Neuronal stem cell (in vitro differentiated cells): Measurements from ENCODE around the gene ATP5PD.

Source experiments
- DNase-seq: peaks from one replicate; pipeline ENCODE4 v3.0.0-alpha.2; 2013; ENCODE audit warnings: low spot score
- H2AFZ ChIP-seq: one replicate; pipeline ENCODE4 v1.6.1; 2013; ENCODE audit warnings: mild to moderate bottlenecking, low read length, inconsistent platforms
- H2AK5ac ChIP-seq: 2 replicates; pipeline ENCODE4 v1.6.1; 2013; ENCODE audit warnings: low read depth, mild to moderate bottlenecking, inconsistent platforms, low read length, moderate library complexity, mixed read lengths
- H2BK120ac ChIP-seq: 2 replicates; pipeline ENCODE4 v1.6.1; 2013; ENCODE audit warnings: low read depth, mild to moderate bottlenecking, inconsistent platforms, low read length, moderate library complexity, mixed read lengths
- H2BK12ac ChIP-seq: one replicate; pipeline ENCODE4 v1.6.1; 2013; ENCODE audit warnings: low read length, inconsistent platforms
- H2BK15ac ChIP-seq: 2 replicates; pipeline ENCODE4 v1.6.1; 2013; ENCODE audit warnings: mild to moderate bottlenecking, low read length, inconsistent platforms, mixed read lengths
- H2BK5ac ChIP-seq: one replicate; pipeline ENCODE4 v1.6.1; 2013; ENCODE audit warnings: inconsistent platforms, mild to moderate bottlenecking, low read length, moderate library complexity
- H3K14ac ChIP-seq: one replicate; pipeline ENCODE4 v1.6.1; 2013; ENCODE audit warnings: low read length, inconsistent platforms
- H3K18ac ChIP-seq: 2 replicates; pipeline ENCODE4 v1.6.1; 2013; ENCODE audit warnings: low read length, inconsistent platforms
- H3K23ac ChIP-seq: 2 replicates; pipeline ENCODE4 v1.6.1; 2013; ENCODE audit warnings: low read depth, mild to moderate bottlenecking, mixed read lengths, low read length, inconsistent platforms; ENCODE audit not compliant: poor library complexity
- H3K27ac ChIP-seq: replicated peaks from 3 replicates; pipeline ENCODE4 v1.5.1; 2013; ENCODE audit warnings: low read length, inconsistent platforms
- H3K27me3 ChIP-seq, 3 experiments: 2 replicates each; pipeline ENCODE4 v1.6.1; 2013; ENCODE audit warnings: low read length in 3 of 3, mild to moderate bottlenecking in 2 of 3, inconsistent platforms in 1 of 3, low read depth in 1 of 3, mixed read lengths in 1 of 3, moderate library complexity in 1 of 3; ENCODE audit not compliant: control insufficient read depth in 3 of 3, insufficient read depth in 3 of 3
- H3K36me3 ChIP-seq, 2 donors: replicated peaks in 1 of 2; 2 replicates each; pipeline ENCODE4 v1.6.1; 2013; ENCODE audit warnings: low read length in 2 of 2; ENCODE audit not compliant: control insufficient read depth in 2 of 2, insufficient read depth in 2 of 2
- H3K4ac ChIP-seq: 2 replicates; pipeline ENCODE4 v1.6.1; 2013; ENCODE audit warnings: inconsistent platforms, mild to moderate bottlenecking, low read length, moderate library complexity
- H3K4me1 ChIP-seq, 2 donors: 1 replicate in 1 of 2; 2 replicates in 1 of 2; pipeline ENCODE4 v1.6.1; 2013; ENCODE audit warnings: low read length in 2 of 2, low read depth in 1 of 2; ENCODE audit not compliant: control insufficient read depth in 2 of 2, insufficient read depth in 1 of 2
- H3K4me2 ChIP-seq: one replicate; pipeline ENCODE4 v1.6.1; 2013; ENCODE audit warnings: mild to moderate bottlenecking, low read length, inconsistent platforms; ENCODE audit not compliant: insufficient read depth, poor library complexity, severe bottlenecking
- H3K4me3 ChIP-seq, 2 donors: 2 replicates each; pipeline ENCODE4 v1.5.1; 2013; ENCODE audit warnings: low read length in 2 of 2, mild to moderate bottlenecking in 2 of 2, inconsistent platforms in 1 of 2, moderate library complexity in 1 of 2
- H3K79me1 ChIP-seq: one replicate; pipeline ENCODE4 v1.6.1; 2013; ENCODE audit warnings: low read depth, mild to moderate bottlenecking, inconsistent platforms, low read length, moderate library complexity
- H3K9ac ChIP-seq: one replicate; pipeline ENCODE4 v1.6.1; 2013; ENCODE audit warnings: mild to moderate bottlenecking, low read depth, low read length, inconsistent platforms; ENCODE audit not compliant: poor library complexity
- H3K9me3 ChIP-seq, 2 donors: replicated peaks in 1 of 2; 2 replicates each; pipeline versions ENCODE3 to v1.6.1; 2013; ENCODE audit warnings: low read length in 2 of 2, mild to moderate bottlenecking in 2 of 2, inconsistent platforms in 1 of 2, low read depth in 1 of 2, mixed read lengths in 1 of 2, moderate library complexity in 1 of 2; ENCODE audit not compliant: control insufficient read depth in 2 of 2, insufficient read depth in 1 of 2
- H4K8ac ChIP-seq: one replicate; pipeline ENCODE4 v1.6.1; 2013; ENCODE audit warnings: low read depth, mild to moderate bottlenecking, inconsistent platforms, low read length, moderate library complexity
- H4K91ac ChIP-seq: one replicate; pipeline ENCODE4 v1.6.1; 2013; ENCODE audit warnings: low read length, low read depth, mild to moderate bottlenecking, inconsistent platforms; ENCODE audit not compliant: poor library complexity
- WGBS, 2 donors: extraction: QIAGEN DNeasy Blood & Tissue Kit; methylation state at CpG; one replicate each; pipeline ENCODE4 v1.1.7; 2013; ENCODE audit warnings: missing lambda C conversion rate in 2 of 2, mixed read lengths in 1 of 2; ENCODE audit not compliant: insufficient read length in 2 of 2, insufficient replicate concordance in 1 of 2; ENCODE audit errors: extremely low coverage in 2 of 2; 5-methylcytosine and 5-hydroxymethylcytosine counted together

ATP5PD gene

DNA sequence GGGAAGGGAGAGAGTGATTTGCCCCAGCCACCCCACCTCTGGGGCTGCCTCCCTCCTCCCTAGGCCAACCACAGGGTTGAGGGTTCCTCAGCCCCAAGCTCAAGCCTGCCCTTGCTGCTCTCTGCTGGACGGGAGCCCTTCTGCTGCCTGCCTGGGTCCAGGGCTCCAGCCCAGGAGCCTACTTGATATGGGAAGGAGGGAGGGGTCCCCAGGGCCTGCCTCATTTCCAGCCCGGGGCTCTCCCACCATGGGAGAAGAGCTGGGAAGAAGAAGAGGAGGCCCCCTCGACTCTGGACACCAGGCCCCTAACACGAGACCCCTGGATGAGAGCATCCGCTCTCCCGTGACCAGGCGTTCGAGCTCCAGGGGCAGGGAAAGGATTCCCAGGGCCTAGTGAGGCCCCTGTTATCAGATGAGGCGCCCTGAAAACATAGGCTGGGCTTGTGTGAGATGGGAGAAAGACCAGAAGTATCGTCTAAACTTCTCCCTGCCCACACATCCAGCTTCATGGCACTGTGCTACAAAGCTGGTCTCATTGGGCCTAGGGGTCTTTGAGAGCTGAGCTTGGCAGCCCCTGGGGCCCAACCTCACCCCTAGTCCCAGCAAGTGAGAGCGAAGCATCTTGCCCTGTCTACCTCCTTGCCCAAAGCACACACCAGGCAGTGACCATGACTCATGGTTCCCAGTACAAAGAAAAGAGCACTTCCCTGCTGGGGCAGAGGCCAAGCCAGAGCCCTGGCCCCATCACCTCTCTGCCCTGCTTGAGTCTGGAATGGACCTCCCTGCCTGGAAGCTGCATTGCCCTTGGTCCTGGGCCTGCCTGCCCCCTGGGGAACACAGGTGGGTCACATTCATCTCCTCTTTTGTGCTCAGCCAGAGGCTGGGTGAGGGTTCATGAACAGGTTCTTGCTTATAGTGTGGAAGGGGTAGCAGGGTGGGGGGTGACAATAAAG lies 42.0 kb upstream of the ATP5PD start:
- no CpG with 5 or more reads among the region's 11 CpGs for WGBS, 2 donors
- Histone ChIP-seq H3K4me3 (peak overlapping the region in 1 of 2 donors; percentile 86), H3K9me3 (no peaks in the 10 kb centered on the region)

DNA sequence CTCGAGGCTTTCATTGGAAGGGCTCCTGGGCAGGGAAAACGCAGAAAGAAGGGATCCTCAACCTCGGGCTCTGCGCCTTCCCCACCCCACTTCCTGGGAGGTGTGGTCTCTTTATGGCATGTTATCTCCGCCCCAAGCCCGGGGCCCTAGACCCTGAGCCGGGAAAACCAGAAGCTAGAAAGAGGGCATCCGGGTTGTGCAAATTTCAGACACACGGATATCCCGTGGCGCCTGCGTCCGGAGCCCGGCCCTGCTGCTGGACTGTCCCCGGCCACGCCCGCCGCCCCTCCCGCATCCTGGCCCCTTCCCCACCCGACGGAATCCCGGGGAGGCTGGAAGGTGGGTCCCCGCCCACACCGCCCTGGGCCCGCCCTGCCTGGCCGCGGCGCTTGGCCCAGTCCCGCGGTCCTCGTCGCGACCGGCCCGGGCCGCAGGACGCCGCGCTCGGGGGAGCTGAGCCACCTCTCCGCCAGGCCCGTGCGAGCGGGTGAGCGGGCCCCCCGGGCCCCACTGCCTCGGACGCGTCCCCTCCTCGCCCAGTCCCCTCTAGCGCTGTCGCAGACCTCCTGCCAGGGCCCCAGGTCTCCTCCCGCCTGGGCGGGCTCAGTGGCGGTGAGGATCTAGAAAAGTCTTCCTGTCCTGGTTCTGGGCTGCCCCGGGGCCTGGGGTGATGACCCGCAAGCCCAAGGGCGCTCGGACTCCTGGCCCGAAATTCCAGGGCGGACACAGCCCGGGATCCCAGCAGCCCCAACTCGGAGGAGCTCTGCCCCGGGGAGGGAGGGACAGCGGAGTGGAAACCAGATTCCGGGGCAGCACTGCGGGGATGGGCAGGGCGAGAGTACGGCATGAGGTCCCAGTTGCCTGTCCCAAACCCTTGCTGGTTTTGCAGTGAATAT lies 41.0 kb upstream of the ATP5PD start, which contains the start of gene SLC16A5:
SLC16A5 (plus strand) TSS at position 397 of the 896 bp plus-strand sequence. CDS start 5,683 bp downstream, outside the sequence.
- H3K9ac ChIP-seq = peak within 1 kb of the TSS; percentile 85
- no peaks in the 10 kb centered on the region for H3K79me1 ChIP-seq
- H2BK120ac ChIP-seq = peak within 1 kb of the TSS; percentile 81
- H3K14ac ChIP-seq = peak within 1 kb of the TSS; percentile 78
- H3K23ac ChIP-seq = peak within 1 kb of the TSS; percentile 96
- H3K4ac ChIP-seq = peak within 1 kb of the TSS; percentile 87
- no peak within 1 kb of the TSS for H4K91ac ChIP-seq
- DNase-seq = peak; percentile 65
- peak within 1 kb of the TSS; percentile 87 for H3K4me2 ChIP-seq
- H2AFZ ChIP-seq = peak within 1 kb of the TSS; percentile 81
- WGBS, 2 donors = no CpG with 5 or more reads among the region's 69 CpGs
- peak within 1 kb of the TSS; percentile 80 for H2BK12ac ChIP-seq
- H3K27ac ChIP-seq = peak within 1 kb of the TSS; percentile 76
- no peaks in the 10 kb centered on the region for H3K36me3 ChIP-seq
- H4K8ac ChIP-seq = peak within 1 kb of the TSS; percentile 74
- H2BK5ac ChIP-seq = peak within 1 kb of the TSS; percentile 31
- H2BK15ac ChIP-seq = peak within 1 kb of the TSS; percentile 93
- peaks cover 19 to 38% of the 10 kb centered on the region in 2 donors for H3K4me1 ChIP-seq
- H2AK5ac ChIP-seq = peak within 1 kb of the TSS; percentile 98
- H3K4me3 ChIP-seq = peak within 1 kb of the TSS in 1 of 2 donors; percentile 86
- no peaks in the 10 kb centered on the region for H3K9me3 ChIP-seq
- peak within 1 kb of the TSS; percentile 99 for H3K18ac ChIP-seq
- H3K27me3 ChIP-seq = no peaks in the 10 kb centered on the region

More for the DNA sequence above, 42.0 kb upstream of the ATP5PD start:
- Histone ChIP-seq H2BK5ac (peak overlapping the region; percentile 31), H3K18ac (peak overlapping the region; percentile 99), H4K91ac (no peak overlapping the region), H2BK12ac (peak overlapping the region; percentile 80), H3K79me1 (no peaks in the 10 kb centered on the region), H3K4ac (peak overlapping the region; percentile 87), H3K4me2 (peak overlapping the region; percentile 87), H3K14ac (no peak overlapping the region), H2BK15ac (peak overlapping the region; percentile 93), H3K9ac (peak overlapping the region; percentile 85), H3K36me3 (no peaks in the 10 kb centered on the region), H3K4me1 (peaks cover 19 to 38% of the 10 kb centered on the region in 2 donors), H2BK120ac (peak overlapping the region; percentile 81), H3K27ac (no peak overlapping the region), H4K8ac (peak overlapping the region; percentile 49), H3K27me3 (no peaks in the 10 kb centered on the region), H2AFZ (peak overlapping the region; percentile 81), H3K23ac (peak overlapping the region; percentile 96), H2AK5ac (peak overlapping the region; percentile 98)
- DNase-seq = no peak

DNA sequence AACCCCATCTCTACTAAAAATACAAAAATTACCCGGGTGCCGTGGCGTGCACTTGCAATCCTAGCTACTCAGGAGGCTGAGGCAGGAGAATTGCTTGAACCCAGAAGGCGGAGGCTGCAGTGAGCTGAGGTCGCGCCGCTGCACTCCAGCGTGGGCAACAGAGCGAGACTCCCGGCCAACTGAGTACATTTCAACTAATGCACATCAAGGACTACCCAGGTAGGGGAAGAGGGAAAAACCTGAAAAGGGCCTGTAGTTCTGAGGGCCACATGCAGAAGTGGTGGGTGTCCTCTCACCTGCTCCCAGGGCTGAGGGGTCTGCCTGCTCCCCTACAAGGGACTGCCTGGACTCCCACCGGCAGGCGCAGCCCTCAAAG lies 40.4 kb upstream of the ATP5PD start:
- Histone ChIP-seq H2AFZ (peak overlapping the region; percentile 81), H3K14ac (no peak overlapping the region), H3K36me3 (no peaks in the 10 kb centered on the region), H3K4me3 (peak overlapping the region in 1 of 2 donors; percentile 86), H2BK15ac (peak overlapping the region; percentile 93), H4K8ac (peak overlapping the region; percentile 74), H2BK12ac (no peak overlapping the region), H4K91ac (no peak overlapping the region), H2BK5ac (no peak overlapping the region), H2AK5ac (no peak overlapping the region), H3K27ac (peak overlapping the region; percentile 76), H3K4me1 (peaks cover 19 to 38% of the 10 kb centered on the region in 2 donors), H3K27me3 (peaks cover 0 to 1% (median 0%) of the 10 kb centered on the region in 3 experiments), H2BK120ac (peak overlapping the region; percentile 81), H3K18ac (peak overlapping the region; percentile 99), H3K4me2 (peak overlapping the region; percentile 87), H3K23ac (peak overlapping the region; percentile 96), H3K79me1 (no peaks in the 10 kb centered on the region), H3K4ac (no peak overlapping the region), H3K9me3 (peaks cover 0 to 2% of the 10 kb centered on the region in 2 donors), H3K9ac (peak overlapping the region; percentile 78)
- no peak for DNase-seq
- WGBS, 2 donors = no CpG with 5 or more reads among the region's 12 CpGs
